G401.6 (cell line): Measurements from ENCODE around the gene NRIP1.

Experiments
- FAIRE-seq: peaks from 2 replicates; lab custom pipeline; 2012; peaks lifted over from hg19 to GRCh38; lab: Jason Lieb, UNC

Gene NRIP1

GRCh38 chr21:14911351-14911750 is 153.4 kb downstream of the NRIP1 start:
- no peak for FAIRE-seq
